Measurements from ENCODE around the gene BIRC6. TPM values are rescaled to one million over a fixed set of nuclear protein-coding genes. Genes with fewer than 3 reads are reported as not detected.

Gene BIRC6
- total and polyA plus RNA-seq, 8 donors = 71.6 to 94.6 (median 80.9) TPM

GRCh38 chr2:32474381-32474780 lies 117.6 kb downstream of the BIRC6 start:
- no peaks in the 10 kb centered on the region for H3K27me3 ChIP-seq
- H3K27ac ChIP-seq = no peak overlapping the region
- peaks cover 0 to 79% of the 10 kb centered on the region in 2 donors for H3K36me3 ChIP-seq
- ATAC-seq (no peak), DNase-seq (no peak)
- no peaks in the 10 kb centered on the region for H3K9me3 ChIP-seq
- intact Hi-C loops (cut with DNase I) = no loop called here
- no peak overlapping the region for H3K4me3 ChIP-seq
- no peaks in the 10 kb centered on the region for H3K4me1 ChIP-seq
- TF ChIP-seq, protein P1, sequence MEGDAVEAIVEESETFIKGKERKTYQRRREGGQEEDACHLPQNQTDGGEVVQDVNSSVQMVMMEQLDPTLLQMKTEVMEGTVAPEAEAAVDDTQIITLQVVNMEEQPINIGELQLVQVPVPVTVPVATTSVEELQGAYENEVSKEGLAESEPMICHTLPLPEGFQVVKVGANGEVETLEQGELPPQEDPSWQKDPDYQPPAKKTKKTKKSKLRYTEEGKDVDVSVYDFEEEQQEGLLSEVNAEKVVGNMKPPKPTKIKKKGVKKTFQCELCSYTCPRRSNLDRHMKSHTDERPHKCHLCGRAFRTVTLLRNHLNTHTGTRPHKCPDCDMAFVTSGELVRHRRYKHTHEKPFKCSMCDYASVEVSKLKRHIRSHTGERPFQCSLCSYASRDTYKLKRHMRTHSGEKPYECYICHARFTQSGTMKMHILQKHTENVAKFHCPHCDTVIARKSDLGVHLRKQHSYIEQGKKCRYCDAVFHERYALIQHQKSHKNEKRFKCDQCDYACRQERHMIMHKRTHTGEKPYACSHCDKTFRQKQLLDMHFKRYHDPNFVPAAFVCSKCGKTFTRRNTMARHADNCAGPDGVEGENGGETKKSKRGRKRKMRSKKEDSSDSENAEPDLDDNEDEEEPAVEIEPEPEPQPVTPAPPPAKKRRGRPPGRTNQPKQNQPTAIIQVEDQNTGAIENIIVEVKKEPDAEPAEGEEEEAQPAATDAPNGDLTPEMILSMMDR (IDR thresholded peaks at IDR 0.05) = no peak

DNA sequence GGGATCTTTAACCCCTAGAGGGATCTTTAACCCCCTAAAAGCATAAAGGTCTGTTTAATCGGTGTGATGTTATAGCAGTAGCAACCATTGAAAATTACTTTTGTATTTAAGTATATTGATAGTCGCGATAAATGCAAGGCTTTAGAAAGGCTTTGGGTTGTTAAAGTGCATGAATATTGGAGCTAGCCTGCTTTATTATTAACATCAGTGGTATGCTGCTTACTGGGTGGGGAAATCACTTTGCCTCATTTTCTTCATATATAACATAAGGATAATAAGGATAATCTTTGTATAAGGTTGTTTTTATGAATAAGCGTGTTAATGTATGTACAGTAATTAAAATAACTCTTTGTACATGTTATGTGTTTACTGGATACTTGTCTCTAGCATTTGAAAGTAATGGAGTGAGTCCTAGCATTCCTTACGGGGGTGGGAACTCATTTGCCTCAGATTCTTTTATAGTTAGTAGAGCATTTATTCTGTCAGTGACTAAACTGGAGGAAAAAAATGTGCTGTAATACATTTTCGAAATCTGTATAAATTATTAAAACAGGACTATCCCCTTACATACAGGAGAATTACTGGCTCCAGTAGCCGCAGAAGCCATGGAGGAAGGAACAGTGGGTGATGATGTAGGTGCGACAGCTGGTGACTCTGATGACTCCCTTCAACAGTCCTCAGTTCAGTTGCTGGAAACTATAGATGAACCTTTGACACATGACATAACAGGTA lies 122.2 kb downstream of the BIRC6 start:
- no peaks in the 10 kb centered on the region for H3K9me3 ChIP-seq
- intact Hi-C loops (cut with DNase I) = no loop called here
- DNase-seq (no peak), ATAC-seq (peak; percentile 38)
- TF ChIP-seq, protein P1 (IDR thresholded peaks at IDR 0.05) = no peak
- H3K27me3 ChIP-seq = no peaks in the 10 kb centered on the region
- no peak overlapping the region for H3K4me3 ChIP-seq
- no peak overlapping the region for H3K27ac ChIP-seq
- peaks cover 0 to 88% of the 10 kb centered on the region in 2 donors for H3K36me3 ChIP-seq
- no peaks in the 10 kb centered on the region for H3K4me1 ChIP-seq

DNA sequence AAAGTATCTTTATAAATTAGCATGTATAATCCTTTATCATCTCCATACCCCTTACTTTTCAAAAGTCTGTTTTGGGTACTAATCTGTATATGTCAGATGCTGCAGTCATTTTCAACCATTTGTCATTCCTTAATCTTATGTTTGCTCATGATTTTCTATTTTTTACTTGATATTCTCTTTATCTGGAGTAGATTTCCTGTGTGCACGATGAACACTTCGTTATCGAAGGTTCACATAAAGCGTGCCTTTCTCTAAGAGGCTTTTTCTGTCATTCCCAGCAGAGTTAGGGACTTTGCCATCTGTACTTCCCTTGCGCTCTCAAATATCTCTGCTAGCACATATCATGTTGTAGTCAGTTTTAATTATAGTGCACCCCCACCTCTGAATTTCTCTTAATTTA lies 123.2 kb downstream of the BIRC6 start:
- DNase-seq (no peak), ATAC-seq (no peak)
- Histone ChIP-seq H3K27me3 (no peaks in the 10 kb centered on the region), H3K36me3 (peaks cover 0 to 93% of the 10 kb centered on the region in 2 donors), H3K27ac (no peak overlapping the region), H3K4me3 (no peak overlapping the region), H3K9me3 (no peaks in the 10 kb centered on the region), H3K4me1 (peaks cover 0 to 1% of the 10 kb centered on the region in 2 donors)
- intact Hi-C loops (cut with DNase I) = no loop called here
- TF ChIP-seq, protein P1 (IDR thresholded peaks at IDR 0.05) = no peak

- H3K27ac ChIP-seq = no peak overlapping the region
- H3K36me3 ChIP-seq = peaks cover 0 to 98% of the 10 kb centered on the region in 2 donors
- intact Hi-C loops (cut with DNase I) = no loop called here
- DNase-seq = peak in 1 of 4 donors; percentile 5
- TF ChIP-seq, protein P1 (IDR thresholded peaks at IDR 0.05) = no peak
- H3K27me3 ChIP-seq = no peaks in the 10 kb centered on the region
- no peak overlapping the region for H3K4me3 ChIP-seq
- no peaks in the 10 kb centered on the region for H3K9me3 ChIP-seq
- peaks cover 0 to 8% of the 10 kb centered on the region in 2 donors for H3K4me1 ChIP-seq
- ATAC-seq = no peak
Observed at GRCh38 chr2:32482471-32482870, 125.6 kb downstream of the BIRC6 start.

- peak overlapping the region in 1 of 2 donors; percentile 20 for H3K27ac ChIP-seq
- H3K4me3 ChIP-seq = no peak overlapping the region
- peaks cover 0 to 93% of the 10 kb centered on the region in 2 donors for H3K36me3 ChIP-seq
- peak; percentile 75 for ATAC-seq
- H3K4me1 ChIP-seq = peaks cover 0 to 8% of the 10 kb centered on the region in 2 donors
- no peaks in the 10 kb centered on the region for H3K9me3 ChIP-seq
- intact Hi-C loops (cut with DNase I) = no loop called here
- TF ChIP-seq, protein P1 (IDR thresholded peaks at IDR 0.05) = no peak
- no peaks in the 10 kb centered on the region for H3K27me3 ChIP-seq
- peak in 1 of 4 donors; percentile 8 for DNase-seq
Observed at GRCh38 chr2:32484937-32485336, 128.1 kb downstream of the BIRC6 start.
